HepG2 (cell line): ENCODE data around the gene CNTD1. TPM values are rescaled to one million over a fixed set of nuclear protein-coding genes. Genes with fewer than 3 reads are reported as not detected.
A peak's percentile ranks its signal among the peaks of the same experiment; 100 is the strongest.

Experiments used
- BCLAF1 ChIP-seq: fragments of 450-650 bp; IDR thresholded peaks from 2 replicates; pipeline ENCODE4 v1.6.1; 2017; ENCODE audit warnings: mild to moderate bottlenecking
- CAMTA2 ChIP-seq: sonication (generic); formaldehyde crosslinking; IDR thresholded peaks from 2 replicates; pipeline ENCODE4 v1.4.0; 2020; ENCODE audit warnings: mild to moderate bottlenecking, missing genetic modification reagents, borderline replicate concordance
- CCDC6 ChIP-seq: sonication (generic); formaldehyde crosslinking; IDR thresholded peaks from 2 replicates; pipeline ENCODE4 v1.8.1; 2022; ENCODE audit warnings: mild to moderate bottlenecking, missing genetic modification reagents, moderate library complexity
- FOXO1 ChIP-seq: sonication (generic); formaldehyde crosslinking; IDR thresholded peaks from 2 replicates; pipeline ENCODE4 v1.4.0; 2020; ENCODE audit warnings: missing genetic modification reagents
- HCFC1 ChIP-seq: fragments of 150-350 bp; IDR thresholded peaks from 2 replicates; pipeline ENCODE4 v1.6.1; 2014; ENCODE audit warnings: low read depth, low read length
- HDAC1 ChIP-seq: sonication (generic); formaldehyde crosslinking; IDR thresholded peaks from 2 replicates; pipeline ENCODE4 v1.5.1; 2020; ENCODE audit warnings: mild to moderate bottlenecking, missing genetic modification reagents
- HOXA7 ChIP-seq: sonication (generic); formaldehyde crosslinking; IDR thresholded peaks from 2 replicates; pipeline ENCODE4 v1.8.1; 2022; ENCODE audit warnings: mild to moderate bottlenecking, missing genetic modification reagents, moderate library complexity
- ISL2 ChIP-seq: sonication (generic); formaldehyde crosslinking; IDR thresholded peaks from 2 replicates; pipeline ENCODE4 v1.5.0; 2020; ENCODE audit warnings: missing genetic modification reagents
- PAX8 ChIP-seq: sonication (generic); formaldehyde crosslinking; IDR thresholded peaks from 2 replicates; pipeline ENCODE4 v1.8.0; 2022; ENCODE audit warnings: mild to moderate bottlenecking, missing genetic modification reagents, borderline replicate concordance
- POLR2AphosphoS5 ChIP-seq: IDR thresholded peaks from 2 replicates; pipeline ENCODE4 v1.6.1; 2012; ENCODE audit warnings: low read depth, low read length
- PRDM10 ChIP-seq: sonication (generic); formaldehyde crosslinking; IDR thresholded peaks from 2 replicates; pipeline ENCODE4 v1.4.0; 2020; ENCODE audit warnings: low read depth, missing genetic modification reagents
- SALL2 ChIP-seq: sonication (generic); formaldehyde crosslinking; IDR thresholded peaks from 2 replicates; pipeline ENCODE4 v1.8.1; 2023; ENCODE audit warnings: mild to moderate bottlenecking, missing genetic modification reagents, inconsistent platforms
- SRSF1 ChIP-seq: fragments of 200-400 bp; formaldehyde crosslinking; optimal IDR thresholded peaks from 2 replicates; pipeline ENCODE3; 2017; ENCODE audit warnings: mild to moderate bottlenecking, low read depth, low read length, moderate library complexity
- STAG1 ChIP-seq: sonication (generic); formaldehyde crosslinking; IDR thresholded peaks from 2 replicates; pipeline ENCODE4 v1.4.0; 2020; ENCODE audit warnings: missing genetic modification reagents
- ZEB1 ChIP-seq: IDR thresholded peaks from 2 replicates; pipeline ENCODE4 v1.6.1; 2012; ENCODE audit warnings: mild to moderate bottlenecking, low read depth, inconsistent platforms; ENCODE audit not compliant: insufficient replicate concordance
- ZNF484 ChIP-seq: sonication (generic); formaldehyde crosslinking; IDR thresholded peaks from 2 replicates; pipeline ENCODE4 v1.5.1; 2020; ENCODE audit warnings: mild to moderate bottlenecking, low read depth, missing genetic modification reagents, borderline replicate concordance
- ZNF672 ChIP-seq: sonication (generic); formaldehyde crosslinking; IDR thresholded peaks from 2 replicates; pipeline ENCODE4 v1.8.1; 2022; ENCODE audit warnings: missing genetic modification reagents
- ZNF713 ChIP-seq: sonication (generic); formaldehyde crosslinking; IDR thresholded peaks from 2 replicates; pipeline ENCODE4 v1.4.0; 2020; ENCODE audit warnings: mild to moderate bottlenecking, missing genetic modification reagents
- ZNF766 ChIP-seq: sonication (generic); formaldehyde crosslinking; IDR thresholded peaks from 2 replicates; pipeline ENCODE4 v1.5.0; 2020; ENCODE audit warnings: missing genetic modification reagents, borderline replicate concordance
- ZSCAN12 ChIP-seq: sonication (generic); formaldehyde crosslinking; IDR thresholded peaks from 2 replicates; pipeline ENCODE4 v1.9.0; 2021; ENCODE audit warnings: mild to moderate bottlenecking, missing genetic modification reagents
- polyA plus RNA-seq, 8 experiments: library from polyadenylated mRNA; depleted of rRNA in 3 of 8; stranded (reverse) in 7 of 8; unstranded in 1 of 8; fragments of >200 nt; fragmentation: Illumina TruSeq in 4 of 8; extraction: Trizol in 4 of 8; gene quantifications; 2 replicates each; pipeline versions ENCODE4 v1.2.1 to v1.2.3, GENCODE V29; 2011 to 2016; ENCODE audit warnings: low read depth in 4 of 8, missing spikeins in 1 of 8, mixed read lengths in 1 of 8; ENCODE audit not compliant: insufficient read depth in 1 of 8
- total RNA-seq, 5 experiments: library from RNA; depleted of rRNA; stranded (reverse); fragments of >200 nt; fragmentation: Illumina TruSeq; extraction: Trizol; gene quantifications; 2 replicates each; pipeline ENCODE4 v1.2.3, GENCODE V29; 2016; ENCODE audit warnings: low read depth in 1 of 5

CNTD1 gene
- total and polyA plus RNA-seq, 2 of the 13 experiments (the other 11 are each of a cell fraction or from before 2014, with no cell fraction given), result 0.11 to 0.15 TPM

- no peak for TF ChIP-seq SALL2 (CRISPR knock-in tag)
- TF ChIP-seq HDAC1 (CRISPR knock-in tag), result peak; percentile 12; the same call in 1 of the 2 replicates
- 0 out of 2 replicates have a peak, but pooled peaks have one; percentile 12 for TF ChIP-seq ZSCAN12 (CRISPR knock-in tag)
- TF ChIP-seq ZNF713 (CRISPR knock-in tag), result 0 out of 2 replicates have a peak, but pooled peaks have one; percentile 11
- TF ChIP-seq ZNF484 (CRISPR knock-in tag), result no peak
- no peak for TF ChIP-seq HCFC1
- TF ChIP-seq PAX8 (CRISPR knock-in tag), result no peak
- no peak for TF ChIP-seq PRDM10 (CRISPR knock-in tag)
- TF ChIP-seq SRSF1, result no peak
- TF ChIP-seq HOXA7 (CRISPR knock-in tag), result no peak
- TF ChIP-seq BCLAF1, result no peak
- peak; percentile 23; the same call in 1 of the 2 replicates for TF ChIP-seq ISL2
- TF ChIP-seq ZEB1, result no peak
- no peak for TF ChIP-seq ZNF672 (CRISPR knock-in tag)
- TF ChIP-seq STAG1 (CRISPR knock-in tag), result no peak; the same call in 1 of the 2 replicates
- peak; percentile 50; the same call in 1 of the 2 replicates for TF ChIP-seq CCDC6 (CRISPR knock-in tag)
- TF ChIP-seq FOXO1 (CRISPR knock-in tag), result peak; percentile 28; the same call in 1 of the 2 replicates
- TF ChIP-seq CAMTA2 (CRISPR knock-in tag), result no peak
- peak; percentile 67; the same call in 1 of the 2 replicates for TF ChIP-seq POLR2AphosphoS5
- no peak for TF ChIP-seq ZNF766
Measured at GRCh38 chr17:42832213-42832933, 33.7 kb downstream of the CNTD1 start (continued).
